Left ventricle myocardium inferior (tissue), 1 donor: ENCODE results near the gene OSM. TPM values are rescaled to one million over a fixed set of nuclear protein-coding genes. Genes with fewer than 3 reads are reported as not detected.

Experiments used
- DNase-seq: peaks from one replicate; pipeline ENCODE4 v3.0.0-alpha.2; 2020
- H3K27ac ChIP-seq: fragments of 200-600 bp; replicated peaks from 2 replicates; pipeline ENCODE4 v1.8.0; 2021
- H3K27me3 ChIP-seq: fragments of 200-600 bp; 2 replicates; pipeline ENCODE4 v1.8.0; 2021; ENCODE audit warnings: low read depth
- H3K36me3 ChIP-seq: fragments of 200-600 bp; 2 replicates; pipeline ENCODE4 v1.8.0; 2021
- H3K4me1 ChIP-seq: fragments of 200-600 bp; 2 replicates; pipeline ENCODE4 v1.8.0; 2021
- H3K4me3 ChIP-seq: fragments of 200-600 bp; 2 replicates; pipeline ENCODE4 v1.8.0; 2021; ENCODE audit warnings: mild to moderate bottlenecking, moderate library complexity
- H3K9me3 ChIP-seq: fragments of 200-600 bp; replicated peaks from 2 replicates; pipeline ENCODE4 v1.8.0; 2021
- intact Hi-C: fragments of 100-400 bp; cut with micrococcal nuclease; formaldehyde crosslinking; loops from one replicate; pipeline ENCODE4 v1.11.0; 2022
- total RNA-seq: library from RNA; stranded (reverse); fragmentation: NEBNext Ultra II Directional; extraction: Animal tissue kit (Norgen Biotek cat#: 25700); gene quantifications from one replicate; pipeline ENCODE4 v1.2.1, GENCODE V29; 2021
- TF ChIP-seq, protein P1 (sequence below): fragments of 200-600 bp; IDR thresholded peaks from 2 replicates; pipeline ENCODE4 v1.8.0; 2021; ENCODE audit warnings: antibody characterized with exemption, mild to moderate bottlenecking, borderline replicate concordance
- donor health status: DM: no; HTN: yes; CAD: no; lungs with severe emphysema.

Gene OSM
- total RNA-seq, 1 donor from 2014 or later = not detected

GRCh38 chr22:30260276-30260675, 6.4 kb downstream of the OSM start:
- TF ChIP-seq, protein P1, sequence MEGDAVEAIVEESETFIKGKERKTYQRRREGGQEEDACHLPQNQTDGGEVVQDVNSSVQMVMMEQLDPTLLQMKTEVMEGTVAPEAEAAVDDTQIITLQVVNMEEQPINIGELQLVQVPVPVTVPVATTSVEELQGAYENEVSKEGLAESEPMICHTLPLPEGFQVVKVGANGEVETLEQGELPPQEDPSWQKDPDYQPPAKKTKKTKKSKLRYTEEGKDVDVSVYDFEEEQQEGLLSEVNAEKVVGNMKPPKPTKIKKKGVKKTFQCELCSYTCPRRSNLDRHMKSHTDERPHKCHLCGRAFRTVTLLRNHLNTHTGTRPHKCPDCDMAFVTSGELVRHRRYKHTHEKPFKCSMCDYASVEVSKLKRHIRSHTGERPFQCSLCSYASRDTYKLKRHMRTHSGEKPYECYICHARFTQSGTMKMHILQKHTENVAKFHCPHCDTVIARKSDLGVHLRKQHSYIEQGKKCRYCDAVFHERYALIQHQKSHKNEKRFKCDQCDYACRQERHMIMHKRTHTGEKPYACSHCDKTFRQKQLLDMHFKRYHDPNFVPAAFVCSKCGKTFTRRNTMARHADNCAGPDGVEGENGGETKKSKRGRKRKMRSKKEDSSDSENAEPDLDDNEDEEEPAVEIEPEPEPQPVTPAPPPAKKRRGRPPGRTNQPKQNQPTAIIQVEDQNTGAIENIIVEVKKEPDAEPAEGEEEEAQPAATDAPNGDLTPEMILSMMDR = no peak
- Histone ChIP-seq H3K36me3 (no peaks in the 10 kb centered on the region), H3K9me3 (no peaks in the 10 kb centered on the region), H3K27ac (no peak overlapping the region), H3K4me3 (no peak overlapping the region), H3K27me3 (peaks cover 65% of the 10 kb centered on the region), H3K4me1 (peaks cover 15% of the 10 kb centered on the region)
- DNase-seq = no peak
- intact Hi-C loops = loop anchor here (5.0 kb wide), 1 partner anchor 122 kb away; no protein-coding TSS in a partner anchor

DNA sequence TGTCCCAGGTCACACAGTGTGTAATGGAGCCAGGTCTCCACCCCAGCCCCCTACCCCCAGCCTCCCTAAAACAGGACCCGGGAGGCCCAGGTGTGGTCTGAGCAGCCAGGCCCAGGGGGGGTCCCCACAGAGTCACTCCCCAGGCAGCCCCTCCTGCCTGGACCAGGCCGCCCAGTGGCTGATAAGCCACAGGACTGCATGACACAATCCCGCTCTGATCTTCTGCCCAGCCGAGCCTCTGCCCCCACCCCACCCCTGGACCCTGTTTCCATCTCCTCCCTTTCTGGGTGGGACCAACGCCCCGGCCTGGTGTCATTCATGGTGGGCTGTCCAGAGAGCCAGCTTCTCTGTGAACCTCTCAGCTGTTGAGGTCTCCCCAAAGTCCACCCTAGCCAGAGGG, 12.3 kb downstream of the OSM start:
- Histone ChIP-seq H3K27ac (no peak overlapping the region), H3K4me3 (no peak overlapping the region), H3K9me3 (no peaks in the 10 kb centered on the region), H3K36me3 (no peaks in the 10 kb centered on the region), H3K27me3 (peaks cover 53% of the 10 kb centered on the region), H3K4me1 (peaks cover 28% of the 10 kb centered on the region)
- intact Hi-C loops = no loop called here
- DNase-seq = no peak
- TF ChIP-seq, protein P1 = no peak

- peaks cover 37% of the 10 kb centered on the region for H3K4me1 ChIP-seq
- peak overlapping the region; percentile 45 for H3K27ac ChIP-seq
- H3K36me3 ChIP-seq = no peaks in the 10 kb centered on the region
- TF ChIP-seq, protein P1 = no peak
- H3K27me3 ChIP-seq = peaks cover 61% of the 10 kb centered on the region
- intact Hi-C loops = loop anchor here (2.0 kb wide), 1 partner anchor 145 kb away; no protein-coding TSS in a partner anchor
- H3K4me3 ChIP-seq = peak overlapping the region; percentile 9
- peak; percentile 78 for DNase-seq
- no peaks in the 10 kb centered on the region for H3K9me3 ChIP-seq
Measured at GRCh38 chr22:30253205-30253852, 13.3 kb downstream of the OSM start.

GRCh38 chr22:30252411-30253204, 14.0 kb downstream of the OSM start:
- no peak for DNase-seq
- peaks cover 37% of the 10 kb centered on the region for H3K4me1 ChIP-seq
- TF ChIP-seq, protein P1 = no peak
- H3K27me3 ChIP-seq = peaks cover 64% of the 10 kb centered on the region
- intact Hi-C loops = loop anchor here (2.0 kb wide), 1 partner anchor 144 kb away; no protein-coding TSS in a partner anchor
- H3K36me3 ChIP-seq = no peaks in the 10 kb centered on the region
- peak overlapping the region; percentile 45 for H3K27ac ChIP-seq
- no peaks in the 10 kb centered on the region for H3K9me3 ChIP-seq
- H3K4me3 ChIP-seq = peak overlapping the region; percentile 9

DNA sequence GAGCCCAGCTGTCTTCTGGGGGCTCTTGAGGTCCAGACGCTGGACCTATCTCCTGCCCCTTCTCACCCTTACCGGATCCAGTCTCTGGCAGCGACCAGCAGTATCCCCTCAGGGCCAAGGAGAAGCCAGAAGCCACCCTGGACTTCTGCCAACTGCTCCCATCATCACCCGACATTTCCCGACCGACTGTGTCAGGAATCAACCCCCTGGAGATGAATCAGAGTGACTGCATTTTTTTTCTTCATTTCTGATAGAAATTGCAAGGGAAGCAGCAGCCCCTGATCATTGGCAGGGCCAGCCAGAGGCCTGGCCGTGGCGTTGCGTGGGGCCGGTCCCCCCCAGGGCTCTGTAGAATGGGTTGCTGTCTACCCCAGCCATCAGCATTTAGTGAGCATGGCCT, 14.9 kb downstream of the OSM start:
- H3K4me1 ChIP-seq = peaks cover 41% of the 10 kb centered on the region
- H3K27me3 ChIP-seq = peaks cover 65% of the 10 kb centered on the region
- no peak overlapping the region for H3K4me3 ChIP-seq
- H3K27ac ChIP-seq = peak overlapping the region; percentile 45
- H3K36me3 ChIP-seq = no peaks in the 10 kb centered on the region
- DNase-seq = peak; percentile 45
- TF ChIP-seq, protein P1 = no peak
- no peaks in the 10 kb centered on the region for H3K9me3 ChIP-seq
- intact Hi-C loops = loop anchor here (2.0 kb wide), 1 partner anchor 143 kb away; no protein-coding TSS in a partner anchor
